PC-3 (cell line): Measurements from ENCODE around the gene TSPAN11. TPM values are rescaled to one million over a fixed set of nuclear protein-coding genes. Genes with fewer than 3 reads are reported as not detected.

ENCODE experiments used
- ATAC-seq: fragments of 200-7000 bp; cut with Tn5 transposase; 2 replicates; pipeline ENCODE4 v1.9.1; 2020; ENCODE audit warnings: mild to moderate bottlenecking, moderate library complexity
- BruUV-seq: library from RNA; stranded (reverse); fragments of 400-500 nt; replicated peaks from 2 replicates; lab custom pipeline; 2021; lab: Mats Ljungman, UMichigan
- CTCF ChIA-PET: fragments of 300-600 bp; sonication (Branson Sonifier 250); formaldehyde crosslinking; loops from one replicate; lab custom pipeline; 2022; ENCODE audit warnings: antibody characterized with exemption; lab: Charles Lee
- POLR2A ChIA-PET: fragments of 300-600 bp; sonication (Branson Sonifier 250); formaldehyde crosslinking; loops from one replicate; lab custom pipeline; 2022; ENCODE audit warnings: antibody characterized with exemption; ENCODE audit not compliant: unreplicated experiment; lab: Charles Lee
- DNase-seq: peaks from one replicate; pipeline ENCODE4 v3.0.0-alpha.2; 2015
- H2AFZ ChIP-seq: fragments of 300-600 bp; sonication (generic); 2 replicates; pipeline ENCODE4 v1.6.0; 2016; ENCODE audit warnings: antibody characterized with exemption, low read length
- H3F3A ChIP-seq: fragments of 300-600 bp; sonication (generic); one replicate; pipeline ENCODE4 v1.6.0; 2017; ENCODE audit warnings: antibody characterized with exemption, low read length, control low read depth, mild to moderate bottlenecking; ENCODE audit not compliant: unreplicated experiment
- H3K27ac ChIP-seq: fragments of 300-600 bp; sonication (generic); 2 replicates; pipeline ENCODE4 v1.5.1; 2016; ENCODE audit warnings: mild to moderate bottlenecking, low read length
- H3K27me3 ChIP-seq: fragments of 300-600 bp; sonication (generic); 2 replicates; pipeline ENCODE4 v1.6.1; 2016; ENCODE audit warnings: low read length, mixed read lengths
- H3K36me3 ChIP-seq: fragments of 300-600 bp; sonication (generic); 2 replicates; pipeline ENCODE4 v1.6.1; 2016; ENCODE audit warnings: low read depth, mixed run types, low read length, mixed read lengths
- H3K4me1 ChIP-seq: fragments of 300-600 bp; sonication (generic); 2 replicates; pipeline ENCODE4 v1.5.1; 2016; ENCODE audit warnings: low read length; ENCODE audit not compliant: insufficient read depth
- H3K4me2 ChIP-seq: fragments of 300-600 bp; sonication (generic); 2 replicates; pipeline ENCODE4 v1.6.0; 2016; ENCODE audit warnings: low read length
- H3K4me3 ChIP-seq: fragments of 300-600 bp; sonication (generic); 2 replicates; pipeline ENCODE4 v1.5.1; 2016; ENCODE audit warnings: mild to moderate bottlenecking, low read length, mixed read lengths
- H3K79me2 ChIP-seq: fragments of 300-600 bp; sonication (generic); 2 replicates; pipeline ENCODE4 v1.6.1; 2017; ENCODE audit warnings: low read length, mixed read lengths
- H3K9ac ChIP-seq: fragments of 300-600 bp; sonication (generic); 2 replicates; pipeline ENCODE4 v1.6.0; 2016; ENCODE audit warnings: mild to moderate bottlenecking, low read length
- H3K9me2 ChIP-seq: fragments of 300-600 bp; sonication (generic); replicated peaks from 2 replicates; pipeline ENCODE4 v1.6.1; 2016; ENCODE audit warnings: mixed run types, low read length, mixed read lengths
- H3K9me3 ChIP-seq: fragments of 300-600 bp; sonication (generic); 2 replicates; pipeline ENCODE4 v1.6.1; 2016; ENCODE audit warnings: low read length, mixed read lengths
- H4K20me1 ChIP-seq: fragments of 300-600 bp; sonication (generic); 2 replicates; pipeline ENCODE4 v1.6.1; 2016; ENCODE audit warnings: low read length, mixed read lengths
- EZH2 ChIP-seq: fragments of 300-600 bp; sonication (generic); IDR thresholded peaks from one replicate; pipeline ENCODE4 v1.6.1; 2017; ENCODE audit warnings: antibody characterized with exemption, mild to moderate bottlenecking, low read length; ENCODE audit not compliant: unreplicated experiment
- EZH2phosphoT487 ChIP-seq: fragments of 300-600 bp; sonication (generic); IDR thresholded peaks from 2 replicates; pipeline ENCODE4 v1.6.1; 2018; ENCODE audit warnings: mild to moderate bottlenecking, antibody characterized with exemption, low read length, borderline replicate concordance
- intact Hi-C: fragments of 100-400 bp; cut with micrococcal nuclease; formaldehyde crosslinking; loops from 2 replicates; pipeline ENCODE4 v1.9.0; 2023
- total RNA-seq: library from RNA; depleted of rRNA; stranded (reverse); fragments of >200 nt; gene quantifications from 2 replicates; pipeline ENCODE4 v1.2.3, GENCODE V29; 2014
- TF ChIP-seq, protein P1 (sequence below): fragments of 300-600 bp; sonication (generic); conservative IDR thresholded peaks from 2 replicates; pipeline ENCODE4 v1.5.1; 2017; ENCODE audit warnings: antibody characterized with exemption, low read depth, mild to moderate bottlenecking, low read length

Gene TSPAN11
- total RNA-seq, 1 experiment from 2014 or later, result not detected

DNA sequence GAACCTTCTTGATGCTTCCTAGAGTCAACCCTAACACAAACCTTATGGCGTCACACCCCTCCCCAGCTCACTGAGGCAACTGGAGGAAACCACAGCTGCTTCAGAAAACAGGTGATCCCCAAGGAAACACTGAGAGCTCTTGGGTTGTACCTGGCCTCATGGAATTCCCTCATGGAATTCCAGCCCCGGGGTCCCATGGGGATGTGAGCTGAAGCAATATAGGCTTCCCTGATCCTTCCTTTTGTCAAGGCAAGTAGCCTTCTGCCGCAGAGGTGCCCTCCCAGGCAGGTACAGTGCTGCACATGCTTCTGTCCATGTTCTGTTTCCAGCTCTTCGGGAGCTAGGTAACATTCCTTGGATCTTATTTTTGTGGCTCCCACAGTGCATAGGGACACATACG lies 47.3 kb downstream of the TSPAN11 start:
- H3K4me2 ChIP-seq, result no peak overlapping the region
- no peaks in the 10 kb centered on the region for H3F3A ChIP-seq
- no TSS peak for BruUV-seq
- H3K4me3 ChIP-seq, result no peak overlapping the region
- POLR2A ChIA-PET, result no interaction called here
- intact Hi-C loops, result no loop called here
- no peak for DNase-seq
- H3K27me3 ChIP-seq, result no peaks in the 10 kb centered on the region
- no peaks in the 10 kb centered on the region for H3K9me2 ChIP-seq
- no peak overlapping the region for H3K9ac ChIP-seq
- H2AFZ ChIP-seq, result no peak overlapping the region
- H3K4me1 ChIP-seq, result peaks cover 17% of the 10 kb centered on the region
- H4K20me1 ChIP-seq, result no peaks in the 10 kb centered on the region
- no peak overlapping the region for H3K27ac ChIP-seq
- H3K36me3 ChIP-seq, result no peaks in the 10 kb centered on the region
- CTCF ChIA-PET, result interaction anchor here (1.4 kb wide), 1 partner anchor 8 kb away, joined by 5 read pairs; no protein-coding TSS in a partner anchor
- H3K9me3 ChIP-seq, result no peaks in the 10 kb centered on the region
- TF ChIP-seq EZH2, result no peak
- TF ChIP-seq EZH2phosphoT487, result no peak
- TF ChIP-seq, protein P1, sequence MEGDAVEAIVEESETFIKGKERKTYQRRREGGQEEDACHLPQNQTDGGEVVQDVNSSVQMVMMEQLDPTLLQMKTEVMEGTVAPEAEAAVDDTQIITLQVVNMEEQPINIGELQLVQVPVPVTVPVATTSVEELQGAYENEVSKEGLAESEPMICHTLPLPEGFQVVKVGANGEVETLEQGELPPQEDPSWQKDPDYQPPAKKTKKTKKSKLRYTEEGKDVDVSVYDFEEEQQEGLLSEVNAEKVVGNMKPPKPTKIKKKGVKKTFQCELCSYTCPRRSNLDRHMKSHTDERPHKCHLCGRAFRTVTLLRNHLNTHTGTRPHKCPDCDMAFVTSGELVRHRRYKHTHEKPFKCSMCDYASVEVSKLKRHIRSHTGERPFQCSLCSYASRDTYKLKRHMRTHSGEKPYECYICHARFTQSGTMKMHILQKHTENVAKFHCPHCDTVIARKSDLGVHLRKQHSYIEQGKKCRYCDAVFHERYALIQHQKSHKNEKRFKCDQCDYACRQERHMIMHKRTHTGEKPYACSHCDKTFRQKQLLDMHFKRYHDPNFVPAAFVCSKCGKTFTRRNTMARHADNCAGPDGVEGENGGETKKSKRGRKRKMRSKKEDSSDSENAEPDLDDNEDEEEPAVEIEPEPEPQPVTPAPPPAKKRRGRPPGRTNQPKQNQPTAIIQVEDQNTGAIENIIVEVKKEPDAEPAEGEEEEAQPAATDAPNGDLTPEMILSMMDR, result no peak
- ATAC-seq, result no peak
- H3K79me2 ChIP-seq, result no peaks in the 10 kb centered on the region

DNA sequence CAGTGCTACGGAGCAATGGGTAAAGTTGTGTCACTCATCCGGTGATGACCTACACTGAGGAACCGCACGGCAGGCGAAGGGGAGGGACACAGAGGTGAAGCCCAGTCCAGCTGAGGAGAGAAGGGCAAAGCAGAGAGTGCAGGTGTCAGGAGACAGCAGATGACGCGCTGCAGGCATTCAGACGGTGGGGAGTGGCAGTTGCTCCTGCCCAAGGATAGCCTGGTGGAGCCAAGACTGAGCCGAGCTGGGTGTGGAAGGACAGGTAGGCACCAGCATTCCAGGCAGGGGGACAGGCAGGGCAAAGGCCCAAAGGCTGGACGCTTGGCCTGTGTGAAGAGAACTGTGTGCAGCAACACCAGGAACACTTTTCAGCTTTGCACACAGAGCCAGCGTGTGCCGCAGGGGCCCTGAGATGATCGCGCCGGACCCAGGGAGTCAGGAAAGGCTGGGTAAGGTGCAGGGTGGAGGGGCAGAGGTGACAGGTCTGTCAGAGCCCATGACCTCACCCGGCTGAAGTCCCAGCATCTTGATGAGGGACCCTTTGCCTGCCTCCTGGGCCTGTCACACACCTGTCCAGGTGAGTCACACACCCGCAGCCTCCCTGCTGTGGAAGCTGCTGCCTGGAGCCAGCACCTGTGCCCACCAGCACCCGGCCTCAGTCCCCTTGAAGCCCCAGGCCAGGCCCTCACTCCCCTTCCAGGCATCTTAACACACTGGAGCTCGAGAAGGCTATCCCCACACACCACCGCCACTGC lies 48.4 kb downstream of the TSPAN11 start:
- Histone ChIP-seq H3K9ac (no peak overlapping the region), H3F3A (no peaks in the 10 kb centered on the region), H3K4me3 (no peak overlapping the region), H3K27me3 (no peaks in the 10 kb centered on the region), H3K9me2 (no peaks in the 10 kb centered on the region), H3K9me3 (no peaks in the 10 kb centered on the region), H3K79me2 (no peaks in the 10 kb centered on the region), H3K4me2 (no peak overlapping the region), H3K4me1 (peaks cover 17% of the 10 kb centered on the region), H3K36me3 (no peaks in the 10 kb centered on the region), H2AFZ (no peak overlapping the region), H4K20me1 (no peaks in the 10 kb centered on the region), H3K27ac (no peak overlapping the region)
- intact Hi-C loops, result no loop called here
- CTCF ChIA-PET, result interaction anchor here (1.4 kb wide), 1 partner anchor 9 kb away, joined by 5 read pairs; no protein-coding TSS in a partner anchor
- BruUV-seq, result no TSS peak
- ATAC-seq (no peak), DNase-seq (peak; percentile 8)
- TF ChIP-seq, protein P1, result no peak
- TF ChIP-seq EZH2phosphoT487, result no peak
- TF ChIP-seq EZH2, result no peak
- POLR2A ChIA-PET, result no interaction called here

DNA sequence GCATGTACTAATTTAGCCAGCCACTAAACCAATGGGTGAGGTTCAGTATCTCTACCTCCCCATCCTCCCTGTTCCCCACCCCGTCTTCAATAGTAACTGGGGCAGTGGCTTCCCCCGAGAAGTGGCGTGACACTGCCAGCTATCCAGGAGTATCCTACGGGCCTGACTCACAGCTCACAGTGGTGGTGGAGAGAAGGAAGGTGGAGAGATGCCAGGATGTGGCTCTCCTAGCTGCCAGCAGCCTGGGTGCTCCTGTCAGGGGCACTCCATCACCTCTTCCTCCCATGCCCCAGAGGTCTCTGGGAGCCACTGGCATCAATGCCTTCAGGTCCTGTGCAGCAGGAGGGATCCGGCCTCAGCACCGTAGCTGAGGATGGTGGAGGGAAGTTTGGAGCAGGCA lies 49.0 kb downstream of the TSPAN11 start:
- ATAC-seq (peak; percentile 71), DNase-seq (peak; percentile 51)
- TF ChIP-seq, protein P1, result no peak
- ChIA-PET CTCF (no interaction called here), POLR2A (no interaction called here)
- no peak overlapping the region for H3K4me3 ChIP-seq
- no peaks in the 10 kb centered on the region for H3K9me2 ChIP-seq
- H2AFZ ChIP-seq, result no peak overlapping the region
- H3K27ac ChIP-seq, result no peak overlapping the region
- no peaks in the 10 kb centered on the region for H3K27me3 ChIP-seq
- H4K20me1 ChIP-seq, result no peaks in the 10 kb centered on the region
- H3K79me2 ChIP-seq, result no peaks in the 10 kb centered on the region
- no peaks in the 10 kb centered on the region for H3F3A ChIP-seq
- intact Hi-C loops, result no loop called here
- no TSS peak for BruUV-seq
- no peak overlapping the region for H3K9ac ChIP-seq
- H3K4me2 ChIP-seq, result no peak overlapping the region
- peaks cover 11% of the 10 kb centered on the region for H3K4me1 ChIP-seq
- no peaks in the 10 kb centered on the region for H3K36me3 ChIP-seq
- no peaks in the 10 kb centered on the region for H3K9me3 ChIP-seq
